SK-N-SH (cell line): ENCODE results near the gene NME3. TPM values are rescaled to one million over a fixed set of nuclear protein-coding genes. Genes with fewer than 3 reads are reported as not detected.

ENCODE experiments used
- CTCF ChIA-PET: fragments of 300-600, 350-600 bp; formaldehyde crosslinking; extraction: SDS; loops from one replicate; lab custom pipeline; 2021; lab: Yijun Ruan, JAX
- POLR2A ChIA-PET: fragments of 350-600 bp; sonication (Branson Sonifier 250); formaldehyde crosslinking; extraction: SDS; loops from one replicate; lab custom pipeline; 2020; ENCODE audit warnings: antibody characterized with exemption, inconsistent platforms; lab: Yijun Ruan, JAX
- DNase-seq: peaks from one replicate; pipeline ENCODE4 v3.0.0; 2012
- H2AFZ ChIP-seq: fragments of 200-600 bp; sonication (generic); 2 replicates; pipeline ENCODE4 v1.8.1; 2016; ENCODE audit warnings: antibody characterized with exemption, mild to moderate bottlenecking, low read depth
- H3F3A ChIP-seq: fragments of 200-600 bp; sonication (generic); replicated peaks from 2 replicates; pipeline ENCODE3; 2016; ENCODE audit warnings: antibody characterized with exemption, mild to moderate bottlenecking; ENCODE audit not compliant: insufficient read depth
- H3K27ac ChIP-seq, 2 experiments: fragments of 200-500 bp in 1 of 2; fragments of 200-600 bp in 1 of 2; sonication (Bioruptor generic) in 1 of 2; sonication (generic), shearing (Covaris generic) in 1 of 2; 2 replicates each; pipeline versions ENCODE4 v1.5.1 to v1.6.1; 2014 to 2016; ENCODE audit warnings: low read depth in 2 of 2, inconsistent platforms in 1 of 2, low read length in 1 of 2, mild to moderate bottlenecking in 1 of 2, mixed read lengths in 1 of 2
- H3K27me3 ChIP-seq: fragments of 200-600 bp; sonication (generic), shearing (Covaris generic); 2 replicates; pipeline ENCODE4 v1.6.1; 2016; ENCODE audit warnings: mixed run types; ENCODE audit not compliant: insufficient read depth
- H3K36me3 ChIP-seq, 2 experiments: fragments of 200-500 bp in 1 of 2; fragments of 200-600 bp in 1 of 2; sonication (Bioruptor generic) in 1 of 2; sonication (generic) in 1 of 2; replicated peaks in 1 of 2; 2 replicates each; pipeline versions ENCODE3 to v1.5.1; 2014 to 2016; ENCODE audit warnings: low read length in 1 of 2, mild to moderate bottlenecking in 1 of 2; ENCODE audit not compliant: insufficient read depth in 2 of 2, control insufficient read depth in 1 of 2
- H3K4me1 ChIP-seq, 2 experiments: fragments of 200-500 bp in 1 of 2; fragments of 200-600 bp in 1 of 2; sonication (Bioruptor generic) in 1 of 2; sonication (generic), shearing (Covaris generic) in 1 of 2; 2 replicates each; pipeline versions ENCODE4 v1.5.1 to v1.6.1; 2014 to 2016; ENCODE audit warnings: low read depth in 1 of 2, low read length in 1 of 2, mixed run types in 1 of 2; ENCODE audit not compliant: insufficient read depth in 2 of 2, control insufficient read depth in 1 of 2
- H3K4me2 ChIP-seq: fragments of 200-600 bp; sonication (generic), shearing (Covaris generic); 2 replicates; pipeline ENCODE4 v1.6.1; 2017; ENCODE audit warnings: mixed run types
- H3K4me3 ChIP-seq, 2 experiments: fragments of 200-500 bp in 1 of 2; fragments of 200-600 bp in 1 of 2; sonication (Bioruptor generic) in 1 of 2; sonication (generic), shearing (Covaris generic) in 1 of 2; 2 replicates each; pipeline versions ENCODE4 v1.5.1 to v1.8.1; 2014 to 2016; ENCODE audit warnings: low read depth in 2 of 2, inconsistent platforms in 1 of 2, low read length in 1 of 2, mild to moderate bottlenecking in 1 of 2, mixed read lengths in 1 of 2, moderate library complexity in 1 of 2
- H3K79me2 ChIP-seq: fragments of 200-600 bp; sonication (generic); 2 replicates; pipeline ENCODE4 v1.8.1; 2017; ENCODE audit warnings: mild to moderate bottlenecking; ENCODE audit not compliant: insufficient read depth
- H3K9ac ChIP-seq: fragments of 200-600 bp; sonication (generic); 2 replicates; pipeline ENCODE4 v1.6.1; 2017; ENCODE audit warnings: mixed run types
- H3K9me2 ChIP-seq: fragments of 200-600 bp; sonication (generic); 2 replicates; pipeline ENCODE4 v1.6.1; 2017; ENCODE audit warnings: mixed run types
- H3K9me3 ChIP-seq: fragments of 200-600 bp; sonication (generic); 2 replicates; pipeline ENCODE4 v1.6.1; 2017; ENCODE audit warnings: mixed run types, mild to moderate bottlenecking, moderate library complexity
- H4K20me1 ChIP-seq: fragments of 200-600 bp; sonication (generic); 2 replicates; pipeline ENCODE4 v1.6.1; 2017; ENCODE audit warnings: mild to moderate bottlenecking, mixed run types; ENCODE audit not compliant: insufficient read depth
- CTCF ChIP-seq: fragments of 200-600 bp; sonication (generic); IDR thresholded peaks from 2 replicates; pipeline ENCODE4 v1.6.1; 2017; ENCODE audit warnings: antibody characterized with exemption, mild to moderate bottlenecking, moderate library complexity
- ELF1 ChIP-seq: IDR thresholded peaks from 2 replicates; pipeline ENCODE4 v1.4.0; 2012
- EZH2phosphoT487 ChIP-seq: fragments of 200-600 bp; sonication (generic); IDR thresholded peaks from 2 replicates; pipeline ENCODE4 v1.6.1; 2017; ENCODE audit warnings: low read depth, mixed run types, mild to moderate bottlenecking, antibody characterized with exemption, moderate library complexity, borderline replicate concordance
- FOSL2 ChIP-seq: IDR thresholded peaks from 2 replicates; pipeline ENCODE4 v1.4.0; 2012; ENCODE audit warnings: low read depth, mild to moderate bottlenecking, moderate library complexity, borderline replicate concordance
- FOXJ3 ChIP-seq: sonication (generic); formaldehyde crosslinking; IDR thresholded peaks from 2 replicates; pipeline ENCODE4 v1.5.1; 2020; ENCODE audit warnings: mild to moderate bottlenecking, missing genetic modification reagents
- GABPA ChIP-seq: IDR thresholded peaks from 2 replicates; pipeline ENCODE4 v1.4.0; 2012; ENCODE audit warnings: low read depth, mild to moderate bottlenecking
- GATA2 ChIP-seq: sonication (generic); formaldehyde crosslinking; IDR thresholded peaks from 2 replicates; pipeline ENCODE4 v1.5.0; 2020; ENCODE audit warnings: mild to moderate bottlenecking, missing genetic modification reagents
- MEF2A ChIP-seq: IDR thresholded peaks from 2 replicates; pipeline ENCODE4 v1.4.0; 2012; ENCODE audit warnings: low read depth, borderline replicate concordance
- NFIC ChIP-seq: IDR thresholded peaks from 2 replicates; pipeline ENCODE4 v1.4.0; 2012; ENCODE audit warnings: borderline replicate concordance
- POLR2AphosphoS5 ChIP-seq: IDR thresholded peaks from 2 replicates; pipeline ENCODE4 v1.6.1; 2012; ENCODE audit warnings: low read depth, low read length
- RAD21 ChIP-seq: IDR thresholded peaks from 2 replicates; pipeline ENCODE4 v1.6.1; 2012; ENCODE audit warnings: mild to moderate bottlenecking, low read length
- RCOR1 ChIP-seq: fragments of 150-350 bp; IDR thresholded peaks from 2 replicates; pipeline ENCODE4 v1.6.1; 2017; ENCODE audit warnings: antibody characterized with exemption, low read length
- REST ChIP-seq: IDR thresholded peaks from 2 replicates; pipeline ENCODE4 v1.6.1; 2012; ENCODE audit warnings: mild to moderate bottlenecking, low read depth, low read length, moderate library complexity
- TCF12 ChIP-seq: IDR thresholded peaks from 2 replicates; pipeline ENCODE4 v1.4.0; 2012
- TEAD4 ChIP-seq: IDR thresholded peaks from 2 replicates; pipeline ENCODE4 v1.4.0; 2012; ENCODE audit warnings: mild to moderate bottlenecking, borderline replicate concordance; ENCODE audit not compliant: insufficient read depth
- USF1 ChIP-seq: IDR thresholded peaks from 2 replicates; pipeline ENCODE4 v1.4.0; 2012; ENCODE audit warnings: low read depth, borderline replicate concordance
- USF2 ChIP-seq: fragments of 150-350 bp; IDR thresholded peaks from 2 replicates; pipeline ENCODE4 v1.6.1; 2017; ENCODE audit warnings: antibody characterized with exemption, low read length, low read depth, borderline replicate concordance
- YY1 ChIP-seq: IDR thresholded peaks from 2 replicates; pipeline ENCODE4 v1.4.0; 2012; ENCODE audit warnings: low read depth, mild to moderate bottlenecking
- WGBS: methylation state at CpG from one replicate; pipeline ENCODE4 v1.1.6; 2017; ENCODE audit warnings: low lambda C conversion rate; 5-methylcytosine and 5-hydroxymethylcytosine counted together
- polyA plus RNA-seq, 3 experiments: library from polyadenylated mRNA; depleted of rRNA; stranded (reverse); fragments of >200 nt; gene quantifications; 2 replicates each; pipeline ENCODE4 v1.2.3, GENCODE V29; 2012

The NME3 gene
- polyA plus RNA-seq, 1 of the 3 experiments (the other 2 are of a cell fraction) = 77.2 TPM

GRCh38 chr16:1816396-1817275 lies 45.3 kb upstream of the NME3 start:
- H3K9me3 ChIP-seq = no peaks in the 10 kb centered on the region
- H3K79me2 ChIP-seq = peaks cover 4% of the 10 kb centered on the region; the same call in 1 of the 2 replicates
- WGBS = 91% methylated on average over 31 of the region's 40 CpGs
- no peak overlapping the region for H3K27ac ChIP-seq
- no peak overlapping the region for H3K9ac ChIP-seq
- no peak for DNase-seq
- H3F3A ChIP-seq = peaks cover 7% of the 10 kb centered on the region
- H3K4me3 ChIP-seq = no peak overlapping the region
- CTCF ChIA-PET = no interaction called here
- no peaks in the 10 kb centered on the region for H3K4me1 ChIP-seq
- no peaks in the 10 kb centered on the region for H3K9me2 ChIP-seq
- no peaks in the 10 kb centered on the region for H3K27me3 ChIP-seq
- H2AFZ ChIP-seq = no peak overlapping the region
- POLR2A ChIA-PET = no interaction called here
- H3K4me2 ChIP-seq = no peak overlapping the region
- TF ChIP-seq NFIC (no peak), MEF2A (no peak), ELF1 (no peak), EZH2phosphoT487 (no peak), RAD21 (no peak), YY1 (no peak), FOXJ3 (CRISPR knock-in tag) (no peak), REST (no peak), GATA2 (CRISPR knock-in tag) (no peak), POLR2AphosphoS5 (no peak), TEAD4 (no peak), GABPA (no peak), TCF12 (no peak), USF2 (no peak), RCOR1 (no peak), CTCF (no peak), USF1 (no peak), FOSL2 (no peak)
- H4K20me1 ChIP-seq = no peaks in the 10 kb centered on the region
- peaks cover 0 to 14% of the 10 kb centered on the region in 2 experiments for H3K36me3 ChIP-seq
